Esophagus squamous epithelium (tissue), 4 donors: Measurements from ENCODE around the gene REEP6.

Source experiments
- POLR2A ChIP-seq, 4 donors: fragments of 450-650 bp; IDR thresholded peaks; one replicate each; pipeline ENCODE4 v1.6.1; 2017; ENCODE audit warnings: antibody characterized with exemption in 4 of 4, mild to moderate bottlenecking in 4 of 4, moderate library complexity in 3 of 4
- TF ChIP-seq, protein P1 (sequence below), 6 experiments: fragments of 450-650 bp in 4 of 6; fragments of 200-600 bp in 2 of 6; sonication (generic) in 2 of 6; IDR thresholded peaks; one replicate each; pipeline ENCODE4 v1.5.1; 2016 to 2019; ENCODE audit warnings: antibody characterized with exemption in 6 of 6, mild to moderate bottlenecking in 4 of 6, moderate library complexity in 4 of 6

DNA sequence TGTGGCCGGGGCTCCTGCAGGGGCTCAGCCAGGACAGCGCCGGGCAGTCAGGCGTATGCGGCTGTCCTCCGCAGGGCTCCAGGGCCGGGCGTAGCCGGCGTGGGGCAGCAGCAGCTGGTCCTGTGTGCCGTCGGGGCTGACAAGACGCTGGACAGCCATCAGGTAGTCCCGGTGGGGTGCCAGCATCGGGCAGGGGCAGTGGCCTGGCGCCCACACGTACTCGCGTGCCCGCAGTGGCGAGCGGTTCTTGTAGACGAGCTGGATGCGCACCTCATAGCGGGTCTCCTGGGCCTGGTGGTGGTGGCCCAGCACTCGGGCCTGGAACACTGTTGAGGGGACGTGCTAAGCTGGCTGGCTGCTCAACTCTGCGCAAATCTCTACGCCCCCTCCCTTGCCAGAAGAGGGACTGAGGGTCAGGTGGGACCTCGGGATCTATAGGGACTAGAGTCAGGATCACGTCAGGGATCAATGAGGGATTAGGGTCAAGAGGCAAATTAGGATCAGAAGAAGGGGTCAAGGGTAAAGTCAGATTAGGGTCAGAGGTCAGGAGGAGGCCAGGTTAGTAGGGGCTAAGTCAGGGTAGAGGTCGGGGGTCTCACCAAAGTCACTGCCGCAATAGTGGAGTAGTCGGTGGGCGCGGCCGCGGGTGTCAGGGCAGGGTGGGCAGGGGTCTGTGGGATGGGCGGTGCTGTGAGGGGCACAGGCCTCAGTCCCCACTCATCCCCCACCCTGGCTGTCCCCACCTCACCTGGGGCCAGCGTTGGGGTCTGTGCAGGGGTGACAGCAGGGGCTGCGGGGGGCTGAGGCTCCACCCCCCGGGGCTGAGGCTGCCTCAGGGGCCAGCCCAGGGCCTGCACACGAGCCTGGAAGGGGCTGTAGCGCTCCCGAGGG lies 15.3 kb downstream of the REEP6 start:
- TF ChIP-seq, protein P1, sequence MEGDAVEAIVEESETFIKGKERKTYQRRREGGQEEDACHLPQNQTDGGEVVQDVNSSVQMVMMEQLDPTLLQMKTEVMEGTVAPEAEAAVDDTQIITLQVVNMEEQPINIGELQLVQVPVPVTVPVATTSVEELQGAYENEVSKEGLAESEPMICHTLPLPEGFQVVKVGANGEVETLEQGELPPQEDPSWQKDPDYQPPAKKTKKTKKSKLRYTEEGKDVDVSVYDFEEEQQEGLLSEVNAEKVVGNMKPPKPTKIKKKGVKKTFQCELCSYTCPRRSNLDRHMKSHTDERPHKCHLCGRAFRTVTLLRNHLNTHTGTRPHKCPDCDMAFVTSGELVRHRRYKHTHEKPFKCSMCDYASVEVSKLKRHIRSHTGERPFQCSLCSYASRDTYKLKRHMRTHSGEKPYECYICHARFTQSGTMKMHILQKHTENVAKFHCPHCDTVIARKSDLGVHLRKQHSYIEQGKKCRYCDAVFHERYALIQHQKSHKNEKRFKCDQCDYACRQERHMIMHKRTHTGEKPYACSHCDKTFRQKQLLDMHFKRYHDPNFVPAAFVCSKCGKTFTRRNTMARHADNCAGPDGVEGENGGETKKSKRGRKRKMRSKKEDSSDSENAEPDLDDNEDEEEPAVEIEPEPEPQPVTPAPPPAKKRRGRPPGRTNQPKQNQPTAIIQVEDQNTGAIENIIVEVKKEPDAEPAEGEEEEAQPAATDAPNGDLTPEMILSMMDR (IDR thresholded peaks at IDR 0.05): no peak
- TF ChIP-seq POLR2A (IDR thresholded peaks at IDR 0.05): no peak
